ENCODE measurements around the gene MRPL39. TPM values are rescaled to one million over a fixed set of nuclear protein-coding genes. Genes with fewer than 3 reads are reported as not detected.

MRPL39 gene
- total RNA-seq, result 37.8 TPM

DNA sequence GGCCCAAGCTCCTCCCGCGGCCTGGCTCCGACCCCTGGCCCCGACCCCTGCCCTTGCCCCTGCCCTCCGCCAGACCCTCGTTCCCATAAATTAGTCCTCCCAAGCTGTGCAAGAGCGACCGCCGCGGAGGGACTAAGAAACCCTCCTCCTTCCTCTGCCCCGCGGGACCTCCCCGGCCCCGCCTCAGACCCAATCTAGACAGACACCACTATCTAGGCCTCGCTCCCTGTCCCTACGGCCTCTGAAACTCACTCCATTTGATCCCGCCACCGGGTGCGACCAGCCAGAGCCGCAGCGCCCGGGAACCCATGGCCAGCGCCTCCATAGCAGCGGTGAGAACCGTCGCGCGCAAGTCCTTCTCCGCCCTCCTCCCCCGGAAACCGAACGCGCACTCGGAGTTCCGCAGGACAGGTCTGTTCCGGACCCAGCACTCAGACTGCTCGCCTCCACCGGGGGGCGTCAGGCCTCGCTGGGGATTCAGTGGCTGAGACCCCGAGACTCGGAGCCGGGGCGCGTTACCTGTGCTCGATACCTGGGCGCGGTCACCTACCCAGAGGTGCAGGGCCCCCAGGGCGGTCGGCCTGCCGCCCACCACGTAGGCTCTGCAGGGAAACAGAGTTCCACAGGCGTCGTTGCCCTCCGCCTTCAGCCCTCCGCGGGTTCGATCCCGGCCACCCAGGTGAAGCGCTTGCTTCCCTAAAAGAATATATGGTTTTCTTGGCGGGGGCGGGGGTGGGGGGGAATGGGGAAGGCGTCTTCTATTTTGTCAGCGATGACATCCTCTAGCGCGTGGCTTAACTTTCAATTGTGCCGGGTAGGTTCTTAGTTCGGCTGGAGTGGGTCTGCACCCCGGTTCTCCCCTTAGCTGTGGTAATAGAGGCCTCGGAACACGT lies at the start of gene MRPL39:
MRPL39 (minus strand) TSS at position 331 of the 893 bp plus-strand sequence; CDS start at position 325, 6 bp downstream.

DNA sequence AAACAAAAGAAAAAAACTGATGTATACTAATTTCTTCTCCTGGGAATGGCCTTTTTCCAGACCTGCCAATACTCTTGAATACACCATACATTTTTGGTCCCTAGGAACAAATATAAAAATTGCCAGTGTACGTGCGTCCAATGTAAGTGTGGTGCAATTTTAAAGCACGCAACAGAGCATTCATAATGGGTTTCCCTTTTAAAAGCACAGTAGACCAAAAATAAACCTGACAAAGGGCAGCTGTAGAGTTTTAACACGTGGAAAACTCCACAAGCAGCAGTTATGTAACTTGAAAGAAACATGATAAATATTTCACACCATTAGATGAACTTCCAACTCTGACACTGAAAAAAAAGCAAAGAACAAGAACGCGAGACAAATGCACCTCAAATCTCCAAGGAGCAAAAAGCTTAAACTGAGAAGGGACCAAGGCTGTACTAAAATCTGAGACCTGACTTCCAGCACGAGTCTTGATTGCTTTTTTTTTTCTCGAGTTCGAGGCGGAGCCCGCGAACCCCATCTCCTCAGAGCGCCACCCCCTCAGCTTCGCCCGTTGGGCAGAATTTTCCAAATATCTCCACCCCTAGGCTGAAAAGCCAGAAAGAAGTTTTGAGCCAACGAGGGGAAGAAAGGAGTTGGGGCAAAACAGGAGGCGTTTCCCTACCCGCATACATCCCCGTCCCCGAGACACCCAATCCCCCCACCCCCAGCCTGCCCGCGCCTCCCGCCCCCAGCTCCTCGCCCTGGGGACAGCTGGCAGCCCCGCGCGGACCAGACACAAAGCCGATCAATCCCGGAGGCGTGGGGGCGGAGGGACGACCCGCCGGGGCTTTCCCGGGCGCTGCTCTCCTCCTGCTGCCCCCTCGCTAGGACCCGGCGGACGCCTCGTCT lies 31.6 kb upstream of the MRPL39 start, which contains the start of gene JAM2:
JAM2 (plus strand) TSS at position 599 of the 891 bp plus-strand sequence. CDS start 564 bp downstream, outside the sequence.

Other genes with a start within 250 kb of the MRPL39 start
- gene JAM2, start 31.8 kb upstream of the MRPL39 start, total RNA-seq, result 12.1 TPM
- gene ATP5PF, start 127.4 kb upstream of the MRPL39 start, total RNA-seq, result 88.6 TPM
- gene GABPA, start 127.5 kb upstream of the MRPL39 start, total RNA-seq, result 31.8 TPM

Measured in metanephros (tissue), 1 donor.